ENCODE data around the gene TUBA4B.

DNA sequence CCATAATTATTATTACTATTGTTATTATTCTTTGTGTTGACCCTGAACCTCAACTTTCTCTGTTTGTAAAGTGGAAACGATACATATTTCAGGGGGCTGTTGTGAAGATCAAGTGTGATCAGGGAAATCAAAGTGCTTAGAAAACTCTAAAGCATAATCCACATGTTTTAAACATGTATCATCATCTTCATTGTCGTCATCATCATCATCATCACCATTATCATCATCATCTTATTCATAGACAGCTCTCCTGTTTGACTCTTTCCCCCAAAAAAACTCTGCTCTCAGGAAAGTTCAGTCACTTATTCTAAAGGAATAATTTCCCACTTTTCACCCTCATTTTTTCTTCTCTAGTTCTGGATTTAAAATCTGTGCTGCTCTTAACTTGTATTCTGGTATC is 51.2 kb downstream of the TUBA4B start:
- TF ChIP-seq, protein P1, sequence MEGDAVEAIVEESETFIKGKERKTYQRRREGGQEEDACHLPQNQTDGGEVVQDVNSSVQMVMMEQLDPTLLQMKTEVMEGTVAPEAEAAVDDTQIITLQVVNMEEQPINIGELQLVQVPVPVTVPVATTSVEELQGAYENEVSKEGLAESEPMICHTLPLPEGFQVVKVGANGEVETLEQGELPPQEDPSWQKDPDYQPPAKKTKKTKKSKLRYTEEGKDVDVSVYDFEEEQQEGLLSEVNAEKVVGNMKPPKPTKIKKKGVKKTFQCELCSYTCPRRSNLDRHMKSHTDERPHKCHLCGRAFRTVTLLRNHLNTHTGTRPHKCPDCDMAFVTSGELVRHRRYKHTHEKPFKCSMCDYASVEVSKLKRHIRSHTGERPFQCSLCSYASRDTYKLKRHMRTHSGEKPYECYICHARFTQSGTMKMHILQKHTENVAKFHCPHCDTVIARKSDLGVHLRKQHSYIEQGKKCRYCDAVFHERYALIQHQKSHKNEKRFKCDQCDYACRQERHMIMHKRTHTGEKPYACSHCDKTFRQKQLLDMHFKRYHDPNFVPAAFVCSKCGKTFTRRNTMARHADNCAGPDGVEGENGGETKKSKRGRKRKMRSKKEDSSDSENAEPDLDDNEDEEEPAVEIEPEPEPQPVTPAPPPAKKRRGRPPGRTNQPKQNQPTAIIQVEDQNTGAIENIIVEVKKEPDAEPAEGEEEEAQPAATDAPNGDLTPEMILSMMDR (conservative IDR thresholded peaks at IDR 0.05; ENCODE audit: low read depth, low read length), result no peak
- TF ChIP-seq RAD21 (IDR thresholded peaks at IDR 0.05; ENCODE audit: low read length) (no peak), POLR2A (IDR thresholded peaks at IDR 0.05; ENCODE audit: low read depth, low read length) (no peak), MAZ (IDR thresholded peaks at IDR 0.05; ENCODE audit: borderline replicate concordance, low read depth, low read length) (no peak), CHD1 (IDR thresholded peaks at IDR 0.05; ENCODE audit: low read depth, low read length) (no peak), CEBPB (IDR thresholded peaks at IDR 0.05; ENCODE audit: low read depth, low read length) (no peak), MAFK (IDR thresholded peaks at IDR 0.05; ENCODE audit: low read depth, low read length) (no peak), SMC3 (IDR thresholded peaks at IDR 0.05; ENCODE audit: low read depth, low read length) (no peak), RFX5 (IDR thresholded peaks at IDR 0.05; ENCODE audit: low read depth, low read length) (no peak), MXI1 (IDR thresholded peaks at IDR 0.05; ENCODE audit: borderline replicate concordance, low read depth, low read length) (no peak), NFE2L2 (IDR thresholded peaks at IDR 0.05; ENCODE audit: low read depth, low read length) (no peak), BHLHE40 (IDR thresholded peaks at IDR 0.05; ENCODE audit: low read depth, low read length) (no peak)
- TF ChIP-seq, protein P2, sequence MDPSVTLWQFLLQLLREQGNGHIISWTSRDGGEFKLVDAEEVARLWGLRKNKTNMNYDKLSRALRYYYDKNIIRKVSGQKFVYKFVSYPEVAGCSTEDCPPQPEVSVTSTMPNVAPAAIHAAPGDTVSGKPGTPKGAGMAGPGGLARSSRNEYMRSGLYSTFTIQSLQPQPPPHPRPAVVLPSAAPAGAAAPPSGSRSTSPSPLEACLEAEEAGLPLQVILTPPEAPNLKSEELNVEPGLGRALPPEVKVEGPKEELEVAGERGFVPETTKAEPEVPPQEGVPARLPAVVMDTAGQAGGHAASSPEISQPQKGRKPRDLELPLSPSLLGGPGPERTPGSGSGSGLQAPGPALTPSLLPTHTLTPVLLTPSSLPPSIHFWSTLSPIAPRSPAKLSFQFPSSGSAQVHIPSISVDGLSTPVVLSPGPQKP (IDR thresholded peaks at IDR 0.05; ENCODE audit: borderline replicate concordance, low read depth, low read length), result no peak
- TF ChIP-seq, protein P3, sequence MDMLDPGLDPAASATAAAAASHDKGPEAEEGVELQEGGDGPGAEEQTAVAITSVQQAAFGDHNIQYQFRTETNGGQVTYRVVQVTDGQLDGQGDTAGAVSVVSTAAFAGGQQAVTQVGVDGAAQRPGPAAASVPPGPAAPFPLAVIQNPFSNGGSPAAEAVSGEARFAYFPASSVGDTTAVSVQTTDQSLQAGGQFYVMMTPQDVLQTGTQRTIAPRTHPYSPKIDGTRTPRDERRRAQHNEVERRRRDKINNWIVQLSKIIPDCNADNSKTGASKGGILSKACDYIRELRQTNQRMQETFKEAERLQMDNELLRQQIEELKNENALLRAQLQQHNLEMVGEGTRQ (IDR thresholded peaks at IDR 0.05; ENCODE audit: low read depth, low read length), result no peak
